HG03432 (cell line): ENCODE results near the gene TMEM209.
"Not testable (repeated sequence)": the region's sequence is repeated elsewhere in the genome, so short reads cannot be mapped to it uniquely, and the experiment has no call there.

Source experiments
- ATAC-seq: cut with Tn5 transposase; IDR thresholded peaks from one replicate; pipeline ENCODE4 v1.9.1; 2021; ENCODE audit warnings: mild to moderate bottlenecking, moderate library complexity; ENCODE audit not compliant: unreplicated experiment

Gene TMEM209

GRCh38 chr7:130174237-130174959, 30.8 kb downstream of the TMEM209 start:
- ATAC-seq: no peak

- ATAC-seq: no peak
These were observed 43.0 kb downstream of the TMEM209 start for GRCh38 chr7:130162196-130162595.

GRCh38 chr7:130160455-130160854, 44.8 kb downstream of the TMEM209 start:
- ATAC-seq: no peak

- no peak for ATAC-seq
These were observed 45.2 kb downstream of the TMEM209 start for GRCh38 chr7:130160023-130160422.

GRCh38 chr7:130157700-130158099, 47.5 kb downstream of the TMEM209 start:
- ATAC-seq: no peak

GRCh38 chr7:130156140-130156539, 49.1 kb downstream of the TMEM209 start:
- ATAC-seq: no peak

- ATAC-seq: no peak
These were observed 50.5 kb downstream of the TMEM209 start for GRCh38 chr7:130154501-130155317.

GRCh38 chr7:130154131-130154500, 51.1 kb downstream of the TMEM209 start:
- ATAC-seq: no peak

- ATAC-seq: no peak
These were observed 51.8 kb downstream of the TMEM209 start for GRCh38 chr7:130153211-130153908.

- no peak for ATAC-seq
These were observed 52.6 kb downstream of the TMEM209 start for GRCh38 chr7:130152493-130153210.

- no peak for ATAC-seq
These were observed 53.4 kb downstream of the TMEM209 start for GRCh38 chr7:130151591-130152492.

GRCh38 chr7:130150587-130150986, 54.6 kb downstream of the TMEM209 start:
- ATAC-seq: no peak

GRCh38 chr7:130149281-130150139, 55.7 kb downstream of the TMEM209 start:
- ATAC-seq: peak; percentile 51

- ATAC-seq: no peak
These were observed 56.6 kb downstream of the TMEM209 start for GRCh38 chr7:130148561-130148960.

GRCh38 chr7:130147710-130148325, 57.4 kb downstream of the TMEM209 start:
- ATAC-seq: no peak

GRCh38 chr7:130146693-130147405, 58.4 kb downstream of the TMEM209 start:
- ATAC-seq: no peak

- not testable (repeated sequence) for ATAC-seq
These were observed 59.1 kb downstream of the TMEM209 start for GRCh38 chr7:130146142-130146541.
